Activated CD4-positive, alpha-beta memory T cell treated with anti-CD3 and anti-CD28 coated beads for 36 hours (primary cell): Measurements from ENCODE around the gene MPV17L2. TPM values are rescaled to one million over a fixed set of nuclear protein-coding genes. Genes with fewer than 3 reads are reported as not detected.

Experiments
- CTCF ChIA-PET: fragments of 350-600 bp; sonication (Branson Sonifier 250); formaldehyde crosslinking; loops from one replicate; lab custom pipeline; 2021; ENCODE audit warnings: antibody characterized with exemption, inconsistent platforms; lab: Charles Lee
- POLR2A ChIA-PET: fragments of 350-600 bp; sonication (Branson Sonifier 250); formaldehyde crosslinking; loops from one replicate; lab custom pipeline; 2021; ENCODE audit warnings: antibody characterized with exemption; lab: Charles Lee
- DNase-seq: peaks from one replicate; pipeline ENCODE4 v3.0.0-alpha.2; 2020
- H3K27ac Mint-ChIP-seq: one replicate; pipeline ENCODE4 v1.8.0; 2021; ENCODE audit warnings: mixed read lengths
- H3K27me3 Mint-ChIP-seq: one replicate; pipeline ENCODE4 v1.8.0; 2021; ENCODE audit warnings: mixed read lengths
- H3K36me3 Mint-ChIP-seq: one replicate; pipeline ENCODE4 v1.8.0; 2021; ENCODE audit warnings: mixed read lengths
- H3K4me1 Mint-ChIP-seq: one replicate; pipeline ENCODE4 v1.8.0; 2021; ENCODE audit warnings: low read depth, mixed read lengths
- H3K4me3 Mint-ChIP-seq: one replicate; pipeline ENCODE4 v1.8.0; 2021; ENCODE audit warnings: mild to moderate bottlenecking, mixed read lengths
- H3K9me3 Mint-ChIP-seq: one replicate; pipeline ENCODE4 v1.8.0; 2021; ENCODE audit warnings: mixed read lengths
- intact Hi-C: fragments of 100-400 bp; cut with micrococcal nuclease; formaldehyde crosslinking; loops from one replicate; pipeline ENCODE4 v1.15.1; 2023
- total RNA-seq, 2 experiments: library from RNA; stranded (reverse); gene quantifications; one replicate each; pipeline ENCODE4 v1.2.3, GENCODE V29; 2021

MPV17L2 gene
- total RNA-seq, 2 experiments from 2014 or later: 6.4 to 7.3 TPM

- POLR2A ChIA-PET: interaction anchor here (2.2 kb wide), 1 partner anchor 10 kb away, joined by 8 read pairs; the partner anchor contains the start of gene PIK3R2
- peaks cover 4% of the 10 kb centered on the region for H3K4me1 Mint-ChIP-seq
- CTCF ChIA-PET: interaction anchor here (0.9 to 2.3 kb wide), 7 partner anchors 10 to 64 kb away, joined by 3 to 16 read pairs (median 4); partner anchors contain the start of genes MAST3, MPV17L2 and PIK3R2
- DNase-seq: no peak
- H3K27me3 Mint-ChIP-seq: no peaks in the 10 kb centered on the region
- intact Hi-C loops: loop anchor here (2.0 kb wide), 1 partner anchor 63 kb away; no protein-coding TSS in a partner anchor
- no peaks in the 10 kb centered on the region for H3K9me3 Mint-ChIP-seq
- peak overlapping the region; percentile 29 for H3K4me3 Mint-ChIP-seq
- peaks cover 10% of the 10 kb centered on the region for H3K36me3 Mint-ChIP-seq
- no peak overlapping the region for H3K27ac Mint-ChIP-seq
Observed at GRCh38 chr19:18161636-18162002, 31.4 kb upstream of the MPV17L2 start.

- peaks cover 4% of the 10 kb centered on the region for H3K4me1 Mint-ChIP-seq
- H3K27ac Mint-ChIP-seq: no peak overlapping the region
Observed at GRCh38 chr19:18164072-18164471, 28.9 kb upstream of the MPV17L2 start.

GRCh38 chr19:18165794-18166544 lies 27.0 kb upstream of the MPV17L2 start:
- H3K27me3 Mint-ChIP-seq: no peaks in the 10 kb centered on the region
- POLR2A ChIA-PET: no interaction called here
- H3K4me1 Mint-ChIP-seq: no peaks in the 10 kb centered on the region
- H3K27ac Mint-ChIP-seq: no peak overlapping the region
- no peak for DNase-seq
- peaks cover 19% of the 10 kb centered on the region for H3K36me3 Mint-ChIP-seq
- CTCF ChIA-PET: interaction anchor here (1.0 to 2.5 kb wide), 7 partner anchors 8 to 106 kb away, joined by 3 to 35 read pairs (median 4); partner anchors contain the start of gene IFI30
- no peaks in the 10 kb centered on the region for H3K9me3 Mint-ChIP-seq
- intact Hi-C loops: no loop called here
- no peak overlapping the region for H3K4me3 Mint-ChIP-seq

More at GRCh38 chr19:18164072-18164471, 28.9 kb upstream of the MPV17L2 start:
- CTCF ChIA-PET: interaction anchor here (0.7 kb wide), 1 partner anchor 44 kb away, joined by 3 read pairs; no protein-coding TSS in a partner anchor
- Mint-ChIP-seq H3K27me3 (no peaks in the 10 kb centered on the region), H3K36me3 (peaks cover 15% of the 10 kb centered on the region), H3K9me3 (no peaks in the 10 kb centered on the region), H3K4me3 (no peak overlapping the region)
- POLR2A ChIA-PET: no interaction called here
- intact Hi-C loops: no loop called here
- DNase-seq: no peak

- intact Hi-C loops: no loop called here
- no peaks in the 10 kb centered on the region for H3K4me1 Mint-ChIP-seq
- H3K36me3 Mint-ChIP-seq: peaks cover 19% of the 10 kb centered on the region
- no peak overlapping the region for H3K27ac Mint-ChIP-seq
- H3K9me3 Mint-ChIP-seq: no peaks in the 10 kb centered on the region
- no peaks in the 10 kb centered on the region for H3K27me3 Mint-ChIP-seq
- DNase-seq: no peak
- ChIA-PET POLR2A (no interaction called here), CTCF (interaction anchor here (1.0 to 2.5 kb wide), 8 partner anchors 10 to 243 kb away, joined by 3 to 35 read pairs (median 4); no protein-coding TSS in a partner anchor)
- H3K4me3 Mint-ChIP-seq: no peak overlapping the region
Observed at GRCh38 chr19:18167011-18167410, 26.0 kb upstream of the MPV17L2 start.

- Mint-ChIP-seq H3K9me3 (no peaks in the 10 kb centered on the region), H3K4me3 (no peak overlapping the region)
- intact Hi-C loops: loop anchor here (1.0 kb wide), 1 partner anchor 55 kb away; no protein-coding TSS in a partner anchor
Observed at GRCh38 chr19:18167975-18168645, 24.9 kb upstream of the MPV17L2 start.

GRCh38 chr19:18168673-18169381 lies 24.2 kb upstream of the MPV17L2 start:
- Mint-ChIP-seq H3K4me1 (peaks cover 3% of the 10 kb centered on the region), H3K27ac (no peak overlapping the region), H3K36me3 (peaks cover 16% of the 10 kb centered on the region), H3K9me3 (no peaks in the 10 kb centered on the region), H3K4me3 (no peak overlapping the region), H3K27me3 (no peaks in the 10 kb centered on the region)
- intact Hi-C loops: loop anchor here (1.0 kb wide), 1 partner anchor 56 kb away; no protein-coding TSS in a partner anchor
- ChIA-PET POLR2A (no interaction called here), CTCF (interaction anchor here (0.6 to 2.5 kb wide), 16 partner anchors 9 to 381 kb away, joined by 3 to 35 read pairs (median 4); no protein-coding TSS in a partner anchor)
- no peak for DNase-seq

More at GRCh38 chr19:18167975-18168645, 24.9 kb upstream of the MPV17L2 start:
- peak; percentile 75 for DNase-seq
- CTCF ChIA-PET: interaction anchor here (0.6 to 2.5 kb wide), 25 partner anchors 10 to 381 kb away, joined by 3 to 35 read pairs (median 3); partner anchors contain the start of genes MAST3 and MPV17L2
- peaks cover 19% of the 10 kb centered on the region for H3K36me3 Mint-ChIP-seq
- no peaks in the 10 kb centered on the region for H3K4me1 Mint-ChIP-seq
- POLR2A ChIA-PET: no interaction called here
- no peak overlapping the region for H3K27ac Mint-ChIP-seq
- H3K27me3 Mint-ChIP-seq: no peaks in the 10 kb centered on the region

GRCh38 chr19:18170714-18171255 lies 22.2 kb upstream of the MPV17L2 start:
- Mint-ChIP-seq H3K4me3 (no peak overlapping the region), H3K4me1 (peaks cover 9% of the 10 kb centered on the region), H3K36me3 (peaks cover 12% of the 10 kb centered on the region), H3K27me3 (no peaks in the 10 kb centered on the region), H3K9me3 (no peaks in the 10 kb centered on the region), H3K27ac (no peak overlapping the region)
- ChIA-PET CTCF (interaction anchor here (0.5 to 1.7 kb wide), 4 partner anchors 17 to 291 kb away, joined by 3 to 6 read pairs (median 3); no protein-coding TSS in a partner anchor), POLR2A (no interaction called here)
- intact Hi-C loops: no loop called here
- no peak for DNase-seq

GRCh38 chr19:18171605-18172327 lies 21.3 kb upstream of the MPV17L2 start:
- peaks cover 9% of the 10 kb centered on the region for H3K4me1 Mint-ChIP-seq
- POLR2A ChIA-PET: no interaction called here
- no peak overlapping the region for H3K4me3 Mint-ChIP-seq

GRCh38 chr19:18172331-18173053 lies 20.5 kb upstream of the MPV17L2 start:
- CTCF ChIA-PET: interaction anchor here (2.0 kb wide), 1 partner anchor 59 kb away, joined by 5 read pairs; no protein-coding TSS in a partner anchor
- POLR2A ChIA-PET: no interaction called here
- no peak overlapping the region for H3K4me3 Mint-ChIP-seq
- intact Hi-C loops: loop anchor here (2.0 kb wide), 1 partner anchor 20 kb away; the partner anchor contains the start of gene MPV17L2
- H3K27me3 Mint-ChIP-seq: no peaks in the 10 kb centered on the region
- no peak overlapping the region for H3K27ac Mint-ChIP-seq
- peaks cover 12% of the 10 kb centered on the region for H3K36me3 Mint-ChIP-seq
- H3K4me1 Mint-ChIP-seq: peaks cover 9% of the 10 kb centered on the region
- no peak for DNase-seq
- no peaks in the 10 kb centered on the region for H3K9me3 Mint-ChIP-seq

More at GRCh38 chr19:18171605-18172327, 21.3 kb upstream of the MPV17L2 start:
- DNase-seq: no peak
- Mint-ChIP-seq H3K36me3 (peaks cover 9% of the 10 kb centered on the region), H3K27me3 (no peaks in the 10 kb centered on the region), H3K9me3 (no peaks in the 10 kb centered on the region), H3K27ac (peak overlapping the region; percentile 33)
- CTCF ChIA-PET: interaction anchor here (0.5 to 2.0 kb wide), 4 partner anchors 16 to 290 kb away, joined by 3 to 6 read pairs (median 4); no protein-coding TSS in a partner anchor
- intact Hi-C loops: loop anchor here (2.0 kb wide), 1 partner anchor 21 kb away; the partner anchor contains the start of gene MPV17L2

- H3K4me1 Mint-ChIP-seq: peaks cover 9% of the 10 kb centered on the region
- CTCF ChIA-PET: interaction anchor here (2.0 kb wide), 1 partner anchor 60 kb away, joined by 5 read pairs; no protein-coding TSS in a partner anchor
- H3K4me3 Mint-ChIP-seq: peak overlapping the region; percentile 83
- no peaks in the 10 kb centered on the region for H3K9me3 Mint-ChIP-seq
- H3K36me3 Mint-ChIP-seq: peaks cover 13% of the 10 kb centered on the region
- DNase-seq: no peak
- intact Hi-C loops: loop anchor here (2.0 kb wide), 1 partner anchor 20 kb away; the partner anchor contains the start of gene MPV17L2
- POLR2A ChIA-PET: no interaction called here
- peak overlapping the region; percentile 72 for H3K27ac Mint-ChIP-seq
- no peaks in the 10 kb centered on the region for H3K27me3 Mint-ChIP-seq
Observed at GRCh38 chr19:18173054-18173571, 19.9 kb upstream of the MPV17L2 start.
